A673 (cell line): ENCODE data around the gene NIT1. TPM values are rescaled to one million over a fixed set of nuclear protein-coding genes. Genes with fewer than 3 reads are reported as not detected.

Experiments
- BruUV-seq: library from RNA; stranded (reverse); fragments of 400-500 nt; replicated peaks from 2 replicates; lab custom pipeline; 2021; lab: Mats Ljungman, UMichigan
- CTCF ChIA-PET: fragments of 300-600 bp; sonication (Branson Sonifier 250); formaldehyde crosslinking; loops from one replicate; lab custom pipeline; 2022; ENCODE audit warnings: antibody characterized with exemption; lab: Charles Lee
- POLR2A ChIA-PET: fragments of 300-600 bp; sonication (Branson Sonifier 250); formaldehyde crosslinking; loops from one replicate; lab custom pipeline; 2022; ENCODE audit warnings: antibody characterized with exemption; ENCODE audit not compliant: low non-redundant PET; lab: Charles Lee
- DNase-seq: peaks from one replicate; pipeline ENCODE4 v3.0.0-alpha.2; 2015; ENCODE audit warnings: low spot score
- H3K27ac ChIP-seq: fragments of 200-600 bp; sonication (generic); 2 replicates; pipeline ENCODE4 v1.5.1; 2016; ENCODE audit warnings: mixed run types, low read depth, mild to moderate bottlenecking, mixed read lengths, antibody characterized with exemption, low read length; ENCODE audit not compliant: poor library complexity, severe bottlenecking
- H3K27me3 ChIP-seq: fragments of 200-600 bp; sonication (generic); replicated peaks from 2 replicates; pipeline ENCODE4 v1.6.1; 2017; ENCODE audit warnings: mixed run types, low read depth, mild to moderate bottlenecking, mixed read lengths, antibody characterized with exemption, low read length; ENCODE audit not compliant: insufficient read depth, poor library complexity
- H3K36me3 ChIP-seq: fragments of 200-600 bp; sonication (generic); 2 replicates; pipeline ENCODE4 v1.6.1; 2016; ENCODE audit warnings: mixed run types, mild to moderate bottlenecking, mixed read lengths, antibody characterized with exemption, low read length; ENCODE audit not compliant: insufficient read depth, poor library complexity, severe bottlenecking
- H3K4me1 ChIP-seq: fragments of 200-600 bp; sonication (generic); 2 replicates; pipeline ENCODE4 v1.6.1; 2017; ENCODE audit warnings: mixed run types, mild to moderate bottlenecking, mixed read lengths, antibody characterized with exemption, low read length; ENCODE audit not compliant: insufficient read depth, poor library complexity, severe bottlenecking
- H3K4me3 ChIP-seq: fragments of 200-600 bp; sonication (generic); 2 replicates; pipeline ENCODE4 v1.5.1; 2016; ENCODE audit warnings: low read depth, mixed run types, mild to moderate bottlenecking, mixed read lengths, low read length; ENCODE audit not compliant: poor library complexity, severe bottlenecking
- H3K9me3 ChIP-seq: fragments of 200-600 bp; sonication (generic); 2 replicates; pipeline ENCODE4 v1.6.1; 2016; ENCODE audit warnings: mixed run types, low read depth, mild to moderate bottlenecking, mixed read lengths, antibody characterized with exemption, low read length; ENCODE audit not compliant: poor library complexity, severe bottlenecking
- EZH2 ChIP-seq: fragments of 200-600 bp; sonication (generic); IDR thresholded peaks from 2 replicates; pipeline ENCODE4 v1.6.1; 2017; ENCODE audit warnings: borderline replicate concordance, low read depth, mild to moderate bottlenecking, mixed read lengths, antibody characterized with exemption, low read length; ENCODE audit not compliant: poor library complexity, severe bottlenecking
- intact Hi-C: fragments of 100-400 bp; cut with micrococcal nuclease; formaldehyde crosslinking; loops from one replicate; pipeline ENCODE4 v1.10.0; 2022; ENCODE audit not compliant: unreplicated experiment
- total RNA-seq: library from RNA; stranded (reverse); gene quantifications from 2 replicates; pipeline ENCODE4 v1.2.3, GENCODE V29; 2021
- TF ChIP-seq, protein P1 (sequence below): fragments of 300-800, 200-600 bp; sonication (generic); conservative IDR thresholded peaks from 2 replicates; pipeline ENCODE4 v1.5.1; 2017; ENCODE audit warnings: low read depth, mild to moderate bottlenecking, antibody characterized with exemption, low read length, moderate library complexity, mixed read lengths

The NIT1 gene
- total RNA-seq, 1 experiment from 2014 or later, result 29.3 TPM

DNA sequence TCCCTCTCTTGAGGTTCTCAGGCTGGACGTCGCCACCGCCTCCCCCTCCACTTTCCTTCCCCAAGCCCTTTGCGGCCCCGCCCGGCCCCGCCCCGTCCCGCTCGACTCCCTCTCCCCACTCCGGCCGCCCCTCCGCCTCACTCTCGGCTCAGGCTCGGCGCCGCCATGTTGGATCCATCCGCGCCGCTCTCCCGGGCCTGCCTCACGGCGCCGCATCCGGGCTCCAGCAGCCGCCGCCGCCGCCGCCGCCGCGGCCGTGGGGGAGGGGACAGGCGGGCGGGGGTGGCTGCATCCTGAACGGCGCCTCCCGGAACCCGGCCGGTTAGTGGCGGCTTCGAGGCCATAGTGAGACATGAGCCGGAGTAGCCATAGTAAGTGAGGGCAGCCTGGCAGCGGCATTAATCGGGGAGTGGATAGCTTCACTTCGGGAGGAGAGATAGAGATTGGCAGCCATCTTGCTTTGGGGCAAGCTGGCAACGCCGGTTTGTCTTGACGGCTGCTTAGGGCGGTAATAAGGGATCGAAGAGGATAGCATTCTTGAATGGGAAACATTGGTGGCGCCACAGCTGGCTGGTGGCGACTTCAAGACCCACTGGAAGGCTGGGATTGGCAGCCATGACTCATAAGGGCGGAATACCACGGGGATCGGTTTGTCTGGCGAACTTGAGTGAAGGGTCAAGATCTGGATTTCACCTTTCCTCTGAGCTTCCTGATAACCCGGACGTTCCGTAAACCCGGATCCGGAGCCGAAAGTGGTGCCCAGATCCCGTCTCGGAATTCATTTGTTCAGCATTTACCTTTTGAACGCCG lies 14.7 kb downstream of the NIT1 start, which contains the start of gene DEDD:
TSS of gene DEDD (minus strand) at position 258 of the 810 bp plus-strand sequence. CDS start 8,205 bp downstream, outside the sequence.
- H3K27ac ChIP-seq, result peak within 1 kb of the TSS; percentile 97
- ChIA-PET CTCF (interaction anchor here (0.5 to 1.1 kb wide), 2 partner anchors 15 to 33 kb away, joined by 3 read pairs; no protein-coding TSS in a partner anchor), POLR2A (interaction anchor here (0.5 to 0.6 kb wide), 2 partner anchors 39 to 111 kb away, joined by 4 to 5 read pairs; partner anchors contain the start of gene F11R)
- DNase-seq, result peak; percentile 99
- peaks cover 28% of the 10 kb centered on the region for H3K36me3 ChIP-seq
- no peaks in the 10 kb centered on the region for H3K9me3 ChIP-seq
- peaks cover 15% of the 10 kb centered on the region for H3K4me1 ChIP-seq
- H3K4me3 ChIP-seq, result peak within 1 kb of the TSS; percentile 98
- BruUV-seq, result no TSS peak
- no peak for TF ChIP-seq EZH2
- TF ChIP-seq, protein P1, sequence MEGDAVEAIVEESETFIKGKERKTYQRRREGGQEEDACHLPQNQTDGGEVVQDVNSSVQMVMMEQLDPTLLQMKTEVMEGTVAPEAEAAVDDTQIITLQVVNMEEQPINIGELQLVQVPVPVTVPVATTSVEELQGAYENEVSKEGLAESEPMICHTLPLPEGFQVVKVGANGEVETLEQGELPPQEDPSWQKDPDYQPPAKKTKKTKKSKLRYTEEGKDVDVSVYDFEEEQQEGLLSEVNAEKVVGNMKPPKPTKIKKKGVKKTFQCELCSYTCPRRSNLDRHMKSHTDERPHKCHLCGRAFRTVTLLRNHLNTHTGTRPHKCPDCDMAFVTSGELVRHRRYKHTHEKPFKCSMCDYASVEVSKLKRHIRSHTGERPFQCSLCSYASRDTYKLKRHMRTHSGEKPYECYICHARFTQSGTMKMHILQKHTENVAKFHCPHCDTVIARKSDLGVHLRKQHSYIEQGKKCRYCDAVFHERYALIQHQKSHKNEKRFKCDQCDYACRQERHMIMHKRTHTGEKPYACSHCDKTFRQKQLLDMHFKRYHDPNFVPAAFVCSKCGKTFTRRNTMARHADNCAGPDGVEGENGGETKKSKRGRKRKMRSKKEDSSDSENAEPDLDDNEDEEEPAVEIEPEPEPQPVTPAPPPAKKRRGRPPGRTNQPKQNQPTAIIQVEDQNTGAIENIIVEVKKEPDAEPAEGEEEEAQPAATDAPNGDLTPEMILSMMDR, result peak; percentile 42; the same call in 1 of the 2 replicates
- intact Hi-C loops, result loop anchor here (2.0 kb wide), 2 partner anchors 20 to 88 kb away; partner anchors contain the start of genes UFC1 and USF1
- H3K27me3 ChIP-seq, result no peaks in the 10 kb centered on the region

DNA sequence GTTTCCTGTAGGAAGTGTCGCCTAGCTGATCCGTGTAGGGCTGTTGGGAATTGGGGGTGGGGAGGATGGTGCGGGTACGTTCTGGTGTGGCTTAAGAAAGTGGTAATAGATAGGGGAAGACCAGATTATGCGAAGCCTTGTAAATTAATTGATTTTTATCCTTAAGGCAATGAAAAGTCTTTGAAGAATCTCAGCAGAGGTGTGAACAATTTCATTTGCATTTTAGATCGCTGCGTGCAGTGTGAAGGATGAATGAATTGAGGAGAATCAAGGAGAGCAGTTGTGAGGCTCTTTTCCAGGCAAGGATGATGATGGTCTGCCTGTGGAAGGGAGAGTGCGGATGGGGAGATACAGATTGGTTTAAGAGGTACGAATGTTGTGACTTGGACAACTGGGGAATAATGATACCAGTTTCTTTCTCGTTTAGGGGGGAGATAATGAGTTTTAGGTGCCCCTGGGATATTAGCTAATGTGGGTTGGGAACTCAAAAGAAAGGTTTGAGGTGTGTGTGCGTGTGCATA lies 15.4 kb downstream of the NIT1 start:
- no peak for TF ChIP-seq EZH2
- TF ChIP-seq, protein P1, result no peak
- H3K9me3 ChIP-seq, result no peaks in the 10 kb centered on the region
- intact Hi-C loops, result loop anchor here (2.0 kb wide), 2 partner anchors 20 to 88 kb away; partner anchors contain the start of genes UFC1 and USF1
- peak overlapping the region; percentile 98 for H3K4me3 ChIP-seq
- BruUV-seq, result TSS peak; percentile 85
- peak overlapping the region; percentile 97 for H3K27ac ChIP-seq
- peaks cover 15% of the 10 kb centered on the region for H3K4me1 ChIP-seq
- no peak for DNase-seq
- H3K27me3 ChIP-seq, result no peaks in the 10 kb centered on the region
- POLR2A ChIA-PET, result interaction anchor here (0.6 kb wide), 1 partner anchor 112 kb away, joined by 4 read pairs; the partner anchor contains the start of gene F11R
- CTCF ChIA-PET, result interaction anchor here (1.1 kb wide), 1 partner anchor 15 kb away, joined by 3 read pairs; no protein-coding TSS in a partner anchor
- H3K36me3 ChIP-seq, result peaks cover 22% of the 10 kb centered on the region

DNA sequence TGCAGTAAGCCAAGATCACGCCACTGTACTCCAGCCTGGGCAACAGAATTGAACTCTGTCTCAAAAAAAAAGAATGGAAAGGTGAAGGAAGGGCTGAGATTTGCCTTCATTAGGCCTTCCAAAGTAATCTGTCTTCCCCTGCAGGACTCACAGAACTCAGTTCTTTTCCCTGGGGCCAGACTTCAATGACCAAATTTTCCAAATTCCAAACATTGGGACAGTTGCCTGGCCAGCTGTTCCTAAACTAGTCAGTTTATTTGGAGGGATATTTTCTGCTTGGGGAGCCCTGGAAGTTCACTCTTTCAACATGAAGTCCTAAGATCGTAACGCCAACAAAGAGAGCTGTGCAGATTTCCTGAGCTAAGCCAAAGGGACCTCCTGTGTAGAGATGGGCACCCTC lies 20.0 kb downstream of the NIT1 start:
- no TSS peak for BruUV-seq
- ChIA-PET POLR2A (no interaction called here), CTCF (interaction anchor here (0.7 kb wide), 1 partner anchor 93 kb away, joined by 3 read pairs; the partner anchor contains the start of gene USF1)
- no peaks in the 10 kb centered on the region for H3K27me3 ChIP-seq
- no peaks in the 10 kb centered on the region for H3K9me3 ChIP-seq
- no peak for TF ChIP-seq EZH2
- TF ChIP-seq, protein P1, result no peak
- peaks cover 4% of the 10 kb centered on the region for H3K4me1 ChIP-seq
- intact Hi-C loops, result loop anchor here (2.0 kb wide), 1 partner anchor 141 kb away; no protein-coding TSS in a partner anchor
- DNase-seq, result no peak
- H3K27ac ChIP-seq, result no peak overlapping the region
- no peaks in the 10 kb centered on the region for H3K36me3 ChIP-seq
- no peak overlapping the region for H3K4me3 ChIP-seq
